Activated T-helper 1 cell treated with Interleukin-2 at 50 U/mL for 16 hours (primary cell): ENCODE results near the gene PCDHGA9.
"Not testable (repeated sequence)": the region's sequence is repeated elsewhere in the genome, so short reads cannot be mapped to it uniquely, and the experiment has no call there.

Experiments used
- DNase-seq: peaks from one replicate; pipeline ENCODE4 v3.0.0-alpha.2; 2020; ENCODE audit warnings: low read depth

PCDHGA9 gene

DNA sequence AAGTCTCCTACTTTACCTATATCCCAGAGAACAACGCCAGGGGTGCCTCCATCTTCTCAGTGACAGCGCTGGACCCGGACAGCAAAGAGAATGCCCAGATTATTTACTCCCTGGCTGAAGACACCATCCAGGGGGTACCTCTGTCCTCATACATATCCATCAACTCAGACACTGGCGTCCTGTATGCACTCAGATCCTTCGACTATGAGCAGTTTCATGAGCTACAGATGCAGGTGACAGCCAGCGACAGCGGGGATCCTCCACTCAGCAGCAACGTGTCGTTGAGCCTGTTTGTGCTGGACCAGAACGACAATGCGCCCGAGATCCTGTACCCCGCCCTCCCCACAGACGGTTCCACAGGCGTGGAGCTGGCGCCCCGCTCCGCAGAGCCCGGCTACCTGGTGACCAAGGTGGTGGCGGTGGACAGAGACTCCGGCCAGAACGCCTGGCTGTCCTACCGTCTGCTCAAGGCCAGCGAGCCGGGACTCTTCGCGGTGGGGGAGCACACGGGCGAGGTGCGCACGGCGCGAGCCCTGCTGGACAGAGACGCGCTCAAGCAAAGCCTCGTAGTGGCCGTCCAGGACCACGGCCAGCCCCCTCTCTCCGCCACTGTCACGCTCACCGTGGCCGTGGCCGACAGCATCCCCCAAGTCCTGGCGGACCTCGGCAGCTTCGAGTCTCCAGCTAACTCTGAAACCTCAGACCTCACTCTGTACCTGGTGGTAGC lies 12.1 kb downstream of the PCDHGA9 start:
- not testable (repeated sequence) for DNase-seq

DNA sequence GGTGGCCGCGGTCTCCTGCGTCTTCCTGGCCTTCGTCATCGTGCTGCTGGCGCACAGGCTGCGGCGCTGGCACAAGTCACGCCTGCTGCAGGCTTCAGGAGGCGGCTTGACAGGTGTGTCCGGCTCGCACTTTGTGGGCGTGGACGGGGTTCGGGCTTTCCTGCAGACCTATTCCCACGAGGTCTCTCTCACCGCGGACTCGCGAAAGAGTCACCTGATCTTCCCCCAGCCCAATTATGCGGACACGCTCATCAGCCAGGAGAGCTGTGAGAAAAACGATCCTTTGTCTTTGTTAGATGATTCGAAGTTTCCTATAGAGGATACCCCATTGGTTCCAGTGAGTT lies 12.7 kb downstream of the PCDHGA9 start:
- DNase-seq: not testable (repeated sequence)

- DNase-seq: not testable (repeated sequence)
Measured at GRCh38 chr5:141417494-141418172, 15.1 kb downstream of the PCDHGA9 start, which contains the start of gene PCDHGB7. TSS of gene PCDHGB7 (plus strand) at chr5:141417677. CDS start at chr5:141417860, 183 bp downstream.

- DNase-seq: no peak
Measured at GRCh38 chr5:141419074-141419880, 16.7 kb downstream of the PCDHGA9 start.

DNA sequence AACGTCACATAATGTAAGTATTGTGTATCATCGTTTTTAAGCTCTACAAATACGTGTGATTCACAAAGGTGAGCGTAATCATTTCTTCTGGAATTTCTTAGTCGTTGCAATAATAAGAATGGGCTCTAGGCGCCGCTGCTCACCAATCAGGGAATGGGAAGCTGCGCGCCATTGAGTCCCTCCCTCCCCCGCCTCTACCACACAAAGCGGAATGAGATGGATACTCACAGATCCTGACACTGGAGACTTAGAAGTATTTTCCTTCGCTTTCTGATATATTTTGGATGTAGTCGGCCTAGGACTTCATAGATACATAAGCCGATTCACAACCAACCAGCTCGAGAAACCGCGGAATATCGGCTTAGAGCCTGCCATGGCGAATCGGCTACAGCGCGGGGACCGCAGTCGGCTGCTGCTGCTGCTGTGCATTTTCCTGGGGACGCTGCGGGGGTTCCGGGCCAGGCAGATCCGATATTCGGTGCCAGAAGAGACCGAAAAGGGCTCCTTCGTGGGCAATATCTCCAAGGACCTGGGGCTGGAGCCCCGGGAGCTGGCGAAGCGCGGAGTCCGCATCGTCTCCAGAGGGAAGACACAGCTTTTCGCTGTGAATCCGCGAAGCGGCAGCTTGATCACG lies 18.4 kb downstream of the PCDHGA9 start, which contains the start of gene PCDHGA11:
Gene PCDHGA11, plus strand, starts transcription at position 197 of the 634 bp plus-strand sequence. Its CDS starts 177 bp downstream, at position 374.
- no peak for DNase-seq

DNA sequence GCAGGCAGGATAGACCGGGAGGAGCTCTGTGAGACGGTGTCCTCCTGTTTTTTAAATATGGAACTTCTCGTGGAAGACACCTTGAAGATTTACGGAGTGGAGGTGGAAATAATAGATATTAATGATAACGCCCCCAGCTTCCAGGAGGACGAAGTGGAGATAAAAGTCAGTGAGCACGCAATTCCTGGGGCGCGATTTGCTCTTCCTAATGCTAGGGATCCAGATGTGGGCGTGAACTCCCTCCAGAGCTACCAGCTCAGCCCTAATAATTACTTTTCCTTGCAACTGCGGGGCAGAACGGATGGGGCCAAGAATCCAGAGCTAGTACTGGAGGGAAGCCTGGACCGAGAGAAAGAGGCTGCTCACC lies 18.9 kb downstream of the PCDHGA9 start:
- DNase-seq: no peak

GRCh38 chr5:141422742-141423291 lies 20.2 kb downstream of the PCDHGA9 start:
- no peak for DNase-seq

DNA sequence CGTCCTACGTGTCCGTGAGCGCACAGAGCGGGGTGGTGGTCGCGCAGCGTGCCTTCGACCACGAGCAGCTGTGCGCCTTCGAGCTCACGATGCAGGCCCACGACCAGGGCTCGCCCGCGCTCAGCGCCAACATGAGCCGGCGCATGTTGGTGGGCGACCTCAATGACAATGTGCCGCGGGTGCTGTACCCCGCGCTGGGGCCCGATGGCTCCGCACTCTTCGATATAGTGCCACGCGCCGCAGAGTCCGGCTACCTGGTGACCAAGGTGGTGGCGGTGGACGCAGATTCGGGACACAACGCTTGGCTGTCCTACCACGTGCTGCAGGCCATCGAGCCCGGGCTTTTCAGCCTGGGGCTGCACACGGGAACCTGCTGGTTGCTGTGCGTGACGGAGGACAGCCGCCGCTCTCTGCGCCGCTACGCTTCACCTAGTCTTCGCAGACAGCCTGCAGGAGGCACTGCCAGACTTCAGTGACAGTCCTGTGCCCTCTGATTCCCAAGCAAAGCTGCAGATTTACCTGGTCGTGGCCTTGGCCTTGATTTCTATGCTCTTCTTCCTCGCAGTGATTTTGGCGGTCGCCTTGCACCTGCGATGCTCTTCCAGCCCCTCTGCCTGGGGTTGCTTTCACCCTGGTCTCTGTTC lies 25.3 kb downstream of the PCDHGA9 start:
- DNase-seq: no peak

DNA sequence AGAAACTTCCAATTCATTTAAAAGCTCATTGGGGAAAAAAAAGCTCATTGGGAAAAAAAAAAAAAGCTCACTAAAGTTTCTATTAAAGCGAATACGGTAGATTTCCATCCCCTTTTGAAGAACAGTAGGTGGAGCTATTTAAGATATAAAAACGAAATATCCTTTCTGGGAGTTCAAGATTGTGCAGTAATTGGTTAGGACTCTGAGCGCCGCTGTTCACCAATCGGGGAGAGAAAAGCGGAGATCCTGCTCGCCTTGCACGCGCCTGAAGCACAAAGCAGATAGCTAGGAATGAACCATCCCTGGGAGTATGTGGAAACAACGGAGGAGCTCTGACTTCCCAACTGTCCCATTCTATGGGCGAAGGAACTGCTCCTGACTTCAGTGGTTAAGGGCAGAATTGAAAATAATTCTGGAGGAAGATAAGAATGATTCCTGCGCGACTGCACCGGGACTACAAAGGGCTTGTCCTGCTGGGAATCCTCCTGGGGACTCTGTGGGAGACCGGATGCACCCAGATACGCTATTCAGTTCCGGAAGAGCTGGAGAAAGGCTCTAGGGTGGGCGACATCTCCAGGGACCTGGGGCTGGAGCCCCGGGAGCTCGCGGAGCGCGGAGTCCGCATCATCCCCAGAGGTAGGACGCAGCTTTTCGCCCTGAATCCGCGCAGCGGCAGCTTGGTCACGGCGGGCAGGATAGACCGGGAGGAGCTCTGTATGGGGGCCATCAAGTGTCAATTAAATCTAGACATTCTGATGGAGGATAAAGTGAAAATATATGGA lies 27.9 kb downstream of the PCDHGA9 start, which contains the start of gene PCDHGA12:
Gene PCDHGA12, plus strand, starts transcription at position 176 of the 782 bp plus-strand sequence. Its CDS starts 253 bp downstream, at position 429.
- DNase-seq: no peak

- DNase-seq: no peak
Measured at GRCh38 chr5:141431286-141431685, 28.7 kb downstream of the PCDHGA9 start.

- DNase-seq: not testable (repeated sequence)
Measured at GRCh38 chr5:141432308-141432707, 29.7 kb downstream of the PCDHGA9 start.

DNA sequence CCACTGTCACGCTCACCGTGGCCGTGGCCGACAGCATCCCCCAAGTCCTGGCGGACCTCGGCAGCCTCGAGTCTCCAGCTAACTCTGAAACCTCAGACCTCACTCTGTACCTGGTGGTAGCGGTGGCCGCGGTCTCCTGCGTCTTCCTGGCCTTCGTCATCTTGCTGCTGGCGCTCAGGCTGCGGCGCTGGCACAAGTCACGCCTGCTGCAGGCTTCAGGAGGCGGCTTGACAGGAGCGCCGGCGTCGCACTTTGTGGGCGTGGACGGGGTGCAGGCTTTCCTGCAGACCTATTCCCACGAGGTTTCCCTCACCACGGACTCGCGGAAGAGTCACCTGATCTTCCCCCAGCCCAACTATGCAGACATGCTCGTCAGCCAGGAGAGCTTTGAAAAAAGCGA lies 30.1 kb downstream of the PCDHGA9 start:
- DNase-seq: not testable (repeated sequence)

- DNase-seq: no peak
Measured at GRCh38 chr5:141434006-141434405, 31.4 kb downstream of the PCDHGA9 start.

GRCh38 chr5:141437221-141437620 lies 34.6 kb downstream of the PCDHGA9 start:
- no peak for DNase-seq

DNA sequence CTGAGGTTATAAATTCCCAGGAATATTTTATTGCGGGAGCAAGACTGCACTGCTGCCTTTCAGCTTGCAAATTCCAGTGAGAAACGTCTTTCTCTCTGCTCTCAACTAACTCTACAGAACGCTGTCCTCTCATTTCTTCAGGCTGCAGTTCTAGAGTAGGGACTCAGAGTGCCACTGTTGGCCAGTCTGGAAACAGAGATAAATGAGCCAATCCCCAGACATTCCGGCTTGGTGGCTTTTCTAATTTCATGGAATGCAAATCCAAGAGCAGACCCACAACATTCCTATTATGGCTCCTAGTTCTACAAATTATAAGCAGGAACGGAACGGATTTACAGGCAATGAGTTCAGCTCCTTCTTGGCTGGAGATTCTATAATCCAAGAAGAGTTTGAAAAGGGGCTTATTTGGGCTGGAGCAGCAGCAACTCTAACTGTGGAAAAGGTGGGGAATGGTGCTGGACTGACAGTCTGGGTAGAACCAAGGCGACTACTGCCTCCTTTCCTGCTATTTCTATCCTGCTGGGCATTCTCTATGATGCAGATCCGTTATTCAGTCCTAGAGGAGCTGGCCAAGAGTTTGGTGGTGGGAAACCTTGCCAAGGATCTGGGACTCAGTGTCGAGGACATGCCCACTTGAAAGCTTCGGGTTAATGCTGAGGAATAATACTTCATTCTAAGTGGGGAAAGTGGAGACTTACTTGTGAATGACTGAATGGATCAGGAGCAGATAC lies 37.0 kb downstream of the PCDHGA9 start:
- DNase-seq: no peak

DNA sequence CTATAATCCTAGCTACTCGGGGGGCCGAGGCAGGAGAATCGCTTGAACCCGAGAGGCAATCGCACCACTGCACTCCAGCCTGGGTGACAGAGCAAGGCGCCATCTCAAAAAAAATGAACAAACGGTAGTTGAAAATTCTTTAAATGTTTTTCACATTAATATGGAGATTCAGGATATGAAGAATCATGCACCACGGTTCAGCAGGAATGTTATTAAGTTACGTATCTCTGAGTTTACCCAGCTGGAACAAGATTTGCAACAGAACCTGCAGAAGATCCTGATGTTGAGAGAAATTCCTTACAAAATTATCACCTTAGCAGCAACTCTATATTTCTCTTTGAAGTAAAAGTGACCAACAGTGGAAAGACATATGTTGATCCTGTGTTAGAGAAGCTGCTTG lies 37.8 kb downstream of the PCDHGA9 start:
- DNase-seq: no peak

- DNase-seq: no peak
Measured at GRCh38 chr5:141441571-141442170, 39.1 kb downstream of the PCDHGA9 start.
